Gastrocnemius medialis (tissue), 4 donors: ENCODE results near the gene FKBP9.

Experiments
- CTCF ChIP-seq, 5 experiments: fragments of 450-650 bp in 3 of 5; fragments of 200-600 bp in 2 of 5; sonication (generic) in 2 of 5; IDR thresholded peaks in 4 of 5; conservative IDR thresholded peaks in 1 of 5; 1 replicate in 4 of 5; 2 replicates in 1 of 5; pipeline ENCODE4 v1.5.1; 2016 to 2019; ENCODE audit warnings: antibody characterized with exemption in 5 of 5, mild to moderate bottlenecking in 3 of 5, moderate library complexity in 3 of 5
- POLR2A ChIP-seq, 2 donors: fragments of 450-650 bp; IDR thresholded peaks; one replicate each; pipeline ENCODE4 v1.6.1; 2017; ENCODE audit warnings: antibody characterized with exemption in 2 of 2, mild to moderate bottlenecking in 2 of 2, moderate library complexity in 2 of 2

GRCh38 chr7:32957326-32958045 is at the start of gene FKBP9:
- no peak for TF ChIP-seq CTCF (IDR thresholded peaks at IDR 0.05 in 4 of 5, conservative IDR thresholded peaks at IDR 0.05 in 1 of 5)
- peak; percentile 44 to 59 for TF ChIP-seq POLR2A (IDR thresholded peaks at IDR 0.05)
